Measurements from ENCODE around the gene RSPH10B2.

DNA sequence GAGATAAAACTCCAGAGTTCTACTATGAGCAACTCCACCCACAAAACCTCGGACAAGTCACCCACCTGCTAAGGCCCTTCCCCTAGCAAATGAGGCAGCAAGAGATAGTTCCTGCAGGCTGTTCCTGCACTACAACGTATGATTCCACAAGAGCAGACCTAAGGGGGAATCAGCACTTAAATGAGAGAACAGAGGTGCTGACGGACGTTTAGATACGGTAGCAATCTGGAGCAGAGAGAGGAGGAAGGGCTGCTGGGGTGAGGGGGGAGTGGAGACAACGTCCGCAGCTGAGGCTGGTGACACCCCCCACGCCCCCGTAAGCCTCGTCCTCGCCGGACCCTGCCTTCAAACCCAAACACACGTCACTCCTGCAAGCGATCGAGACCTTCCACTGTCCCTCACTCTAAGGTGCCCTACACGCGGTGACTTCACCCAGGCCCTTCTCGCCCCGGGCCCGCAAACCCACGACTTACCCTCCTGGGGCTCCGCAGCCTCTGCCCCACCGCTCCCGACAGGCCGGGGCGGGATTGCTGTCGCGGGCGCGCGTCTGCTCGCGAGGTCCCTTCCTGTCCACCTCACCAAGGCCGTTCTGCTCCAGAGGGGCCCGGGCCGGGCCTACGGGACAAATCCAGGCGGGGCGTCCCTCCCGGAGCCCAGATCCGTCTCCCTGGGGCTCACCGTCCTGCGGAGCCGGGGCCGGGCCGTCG lies 47.8 kb upstream of the RSPH10B2 start:
- TF ChIP-seq CTCF (IDR thresholded peaks at IDR 0.05; ENCODE audit: low read depth, low read length) (no peak), MYC (IDR thresholded peaks at IDR 0.05; ENCODE audit: low read depth, low read length) (no peak)
